K562 (cell line): ENCODE data around the gene SPATA2. TPM values are rescaled to one million over a fixed set of nuclear protein-coding genes. Genes with fewer than 3 reads are reported as not detected.

Experiments
- ATAC-seq: fragments of 200-7000 bp; cut with Tn5 transposase; 3 replicates; pipeline ENCODE4 v1.9.1; 2020; ENCODE audit warnings: moderate library complexity
- BruUV-seq: library from RNA; stranded (reverse); fragments of 400-500 nt; replicated peaks from 2 replicates; lab custom pipeline; 2021; lab: Mats Ljungman, UMichigan
- CTCF ChIA-PET: fragments of 300-600 bp; formaldehyde crosslinking; extraction: SDS; loops from one replicate; lab custom pipeline; 2021; ENCODE audit warnings: low intra/inter-chr PET ratio; lab: Yijun Ruan, JAX
- POLR2A ChIA-PET: fragments of 300-600, 350-650 bp; sonication (Branson Sonifier 250); formaldehyde crosslinking; extraction: SDS; loops from one replicate; lab custom pipeline; 2021; ENCODE audit warnings: antibody characterized with exemption, inconsistent platforms; lab: Yijun Ruan, JAX
- DNase-seq, 4 experiments: peaks; one replicate each; pipeline versions ENCODE4 v3.0.0 to v3.0.0-alpha.2; 2011 to 2018; ENCODE audit warnings: low spot score in 3 of 4, mixed read lengths in 3 of 4; ENCODE audit errors: extremely low read depth in 1 of 4
- FAIRE-seq: peaks from 2 replicates; lab custom pipeline; 2011; peaks lifted over from hg19 to GRCh38; lab: Jason Lieb, UNC
- H2AFZ ChIP-seq: 2 replicates; pipeline ENCODE4 v1.6.0; 2011; ENCODE audit warnings: low read depth, low read length, control low read depth, inconsistent platforms
- H3K27ac ChIP-seq: fragments of 200-600 bp; 3 replicates; pipeline ENCODE4 v1.8.0; 2011; ENCODE audit warnings: low read depth, mild to moderate bottlenecking, control low read depth, inconsistent platforms, low read length, moderate library complexity, mixed read lengths; ENCODE audit errors: extremely low read depth
- H3K27me3 ChIP-seq, 2 experiments: fragments of 300-600 bp in 1 of 2; 2 replicates in 1 of 2; 3 replicates in 1 of 2; pipeline versions ENCODE4 v1.6.0 to v1.8.0; 2011; ENCODE audit warnings: inconsistent platforms in 2 of 2, low read length in 2 of 2, mild to moderate bottlenecking in 1 of 2, mixed read lengths in 1 of 2, moderate library complexity in 1 of 2; ENCODE audit not compliant: control insufficient read depth in 2 of 2, insufficient read depth in 2 of 2
- H3K36me3 ChIP-seq: fragments of 300-600 bp; 3 replicates; pipeline ENCODE4 v1.8.0; 2011; ENCODE audit warnings: mild to moderate bottlenecking, low read length, inconsistent platforms; ENCODE audit not compliant: control insufficient read depth, insufficient read depth
- H3K4me1 ChIP-seq, 2 experiments: fragments of 200-600 bp in 1 of 2; replicated peaks in 1 of 2; 2 replicates in 1 of 2; 3 replicates in 1 of 2; pipeline versions ENCODE4 v1.5.1 to v1.8.0; 2011; ENCODE audit warnings: inconsistent platforms in 2 of 2, low read length in 2 of 2, mild to moderate bottlenecking in 1 of 2, mixed read lengths in 1 of 2, moderate library complexity in 1 of 2; ENCODE audit not compliant: control insufficient read depth in 2 of 2, insufficient read depth in 2 of 2
- H3K4me2 ChIP-seq: 2 replicates; pipeline ENCODE4 v1.6.1; 2011; ENCODE audit warnings: low read length, control low read depth, inconsistent platforms, mixed read lengths; ENCODE audit not compliant: insufficient read depth
- H3K4me3 ChIP-seq: fragments of 200-600 bp; sonication (generic), shearing (Covaris generic); 2 replicates; pipeline ENCODE4 v1.5.1; 2016; ENCODE audit warnings: control low read depth, inconsistent platforms
- H3K79me2 ChIP-seq: fragments of 200-600 bp; 3 replicates; pipeline ENCODE4 v1.8.0; 2011; ENCODE audit warnings: low read length, inconsistent platforms; ENCODE audit not compliant: control insufficient read depth, insufficient read depth
- H3K9ac ChIP-seq, 2 experiments: 2 replicates each; pipeline versions ENCODE4 v1.6.0 to v1.6.1; 2011; ENCODE audit warnings: low read depth in 2 of 2, low read length in 2 of 2, control low read depth in 1 of 2, inconsistent platforms in 1 of 2, mild to moderate bottlenecking in 1 of 2, mixed read lengths in 1 of 2; ENCODE audit not compliant: insufficient read depth in 1 of 2
- H3K9me1 ChIP-seq: one replicate; pipeline ENCODE4 v1.6.0; 2011; ENCODE audit warnings: inconsistent platforms, mild to moderate bottlenecking, low read length, moderate library complexity; ENCODE audit not compliant: control insufficient read depth, insufficient read depth
- H3K9me3 ChIP-seq: replicated peaks from 2 replicates; pipeline ENCODE4 v1.5.1; 2011; ENCODE audit warnings: low read depth, low read length, inconsistent platforms; ENCODE audit not compliant: control insufficient read depth, insufficient read depth
- H4K20me1 ChIP-seq: replicated peaks from 2 replicates; pipeline ENCODE4 v1.6.1; 2011; ENCODE audit warnings: low read length, inconsistent platforms, mixed read lengths; ENCODE audit not compliant: control insufficient read depth, insufficient read depth
- NCOA1 ChIP-seq: fragments of 450-650 bp; IDR thresholded peaks from 2 replicates; pipeline ENCODE4 v1.6.1; 2016; ENCODE audit warnings: low read depth
- POLR2G ChIP-seq: fragments of 200-400 bp; formaldehyde crosslinking; IDR thresholded peaks from 2 replicates; pipeline ENCODE4 v1.6.1; 2017; ENCODE audit warnings: low read depth, mild to moderate bottlenecking, antibody characterized with exemption, low read length, moderate library complexity
- ZNF232 ChIP-seq: sonication (generic); formaldehyde crosslinking; IDR thresholded peaks from 2 replicates; pipeline ENCODE4 v1.8.0; 2022; ENCODE audit warnings: mild to moderate bottlenecking, missing genetic modification reagents
- WGBS: fragments of 100-300 bp; shearing (Covaris generic); methylation state at CpG from one replicate; pipeline ENCODE4 v1.1.6; 2016; ENCODE audit warnings: low coverage, mixed read lengths; ENCODE audit not compliant: insufficient coverage; ENCODE audit errors: missing lambda C conversion rate; 5-methylcytosine and 5-hydroxymethylcytosine counted together
- in situ Hi-C: fragments of 300-500 bp; cut with MboI; formaldehyde crosslinking; loops from 4 replicates; pipeline ENCODE4 v1.15.0; 2018; ENCODE audit warnings: inconsistent platforms, mixed read lengths
- intact Hi-C: fragments of 100-400 bp; cut with micrococcal nuclease; formaldehyde crosslinking; loops from 2 replicates; pipeline ENCODE4 v1.14.2; 2022
- polyA plus RNA-seq, 8 experiments: library from polyadenylated mRNA; depleted of rRNA in 4 of 8; stranded (reverse) in 5 of 8; unstranded in 3 of 8; fragments of >200 nt; fragmentation: Nextera tagmentation in 2 of 8; fragmentation: Illumina TruSeq in 1 of 8; extraction: Ambion mirVana in 2 of 8; extraction: Trizol in 1 of 8; gene quantifications; 2 replicates each; pipeline versions ENCODE4 v1.2.1 to v1.2.3, GENCODE V29; 2011 to 2014; ENCODE audit warnings: inconsistent platforms in 1 of 8, missing spikeins in 1 of 8
- total RNA-seq, 7 experiments: library from RNA; depleted of rRNA in 6 of 7; stranded (reverse); fragments of >200 nt in 6 of 7; fragmentation: Illumina TruSeq in 2 of 7; extraction: Trizol in 2 of 7; gene quantifications; 2 replicates each; pipeline versions ENCODE4 v1.2.1 to v1.2.3, GENCODE V29; 2011 to 2021; ENCODE audit warnings: low replicate concordance in 1 of 7

SPATA2 gene
- total and polyA plus RNA-seq, 9 of the 15 experiments (the other 6 are each of a cell fraction or from before 2014, with no cell fraction given): 0.46 to 8.2 (median 2.7) TPM

- Histone ChIP-seq H3K4me1 (peaks cover 0 to 8% of the 10 kb centered on the region in 2 experiments; a peak in 2 of 5 replicates), H3K4me3 (no peak overlapping the region), H3K9me3 (no peaks in the 10 kb centered on the region), H3K79me2 (no peaks in the 10 kb centered on the region), H3K27me3 (no peaks in the 10 kb centered on the region), H3K9me1 (peaks cover under 1% of the 10 kb centered on the region), H3K4me2 (no peak overlapping the region), H2AFZ (no peak overlapping the region), H3K9ac (no peak overlapping the region), H4K20me1 (0 out of 2 replicates have a peak, but pooled peaks cover 4% of the 10 kb centered on the region), H3K27ac (no peak overlapping the region), H3K36me3 (peaks cover 50% of the 10 kb centered on the region; the same call in 2 of the 3 replicates)
- intact Hi-C loops (no loop called here), in situ Hi-C loops (loop anchor here (25.0 kb wide), 1 partner anchor 545 kb away; no protein-coding TSS in a partner anchor)
- FAIRE-seq (no peak), DNase-seq (no peak), ATAC-seq (no peak)
- no TSS peak for BruUV-seq
- ChIA-PET POLR2A (interaction anchor here (0.6 kb wide), 1 partner anchor 223 kb away, joined by 3 read pairs; no protein-coding TSS in a partner anchor), CTCF (no interaction called here)
- TF ChIP-seq ZNF232 (CRISPR knock-in tag) (no peak), POLR2G (peak; percentile 18; the same call in 1 of the 2 replicates), NCOA1 (no peak)
- WGBS: 87% methylated on average over 25 of the region's 29 CpGs
Measured at GRCh38 chr20:49882171-49882970, 33.0 kb downstream of the SPATA2 start.
